Cerebellar nuclear complex (tissue), 1 donor: Measurements from ENCODE around the gene KLF7.

ENCODE experiments used
- DNase-seq, 2 experiments: peaks; one replicate each; lab custom pipeline; 2025; lab: John Stamatoyannopoulos, UW

KLF7 gene

GRCh38 chr2:207126724-207127308, 38.9 kb downstream of the KLF7 start:
- DNase-seq: no peak

DNA sequence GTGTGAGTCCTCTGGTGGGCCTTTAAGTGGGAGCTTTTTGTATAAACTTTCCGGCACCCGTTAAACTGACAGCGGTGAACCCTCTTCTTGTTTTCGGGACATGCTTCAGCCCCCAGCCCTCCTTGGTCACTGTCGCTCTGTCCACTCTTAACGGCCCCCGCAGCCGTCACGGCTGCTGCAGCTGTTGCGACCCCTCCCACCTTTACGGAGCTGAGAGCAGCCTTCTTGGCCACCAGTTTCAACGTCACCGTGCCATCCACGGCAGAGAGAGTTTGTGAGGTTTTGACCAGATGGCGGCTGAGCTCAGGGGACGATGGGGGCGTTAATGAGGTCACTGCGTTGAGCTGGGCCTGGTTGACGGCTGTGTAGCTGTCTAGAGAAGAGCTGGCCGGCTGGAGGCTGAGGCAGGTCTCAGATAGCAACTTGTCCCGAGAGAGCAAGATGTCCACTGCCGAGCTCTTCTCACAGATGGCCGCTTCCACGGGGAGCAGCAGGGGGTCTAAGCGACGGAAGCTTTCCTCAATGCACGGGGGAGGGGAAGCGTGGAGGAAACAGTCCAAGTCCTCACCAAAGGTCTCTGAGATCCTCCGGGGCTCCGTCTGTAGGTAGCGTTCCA, 41.9 kb downstream of the KLF7 start:
- DNase-seq: peak in 1 of 2 experiments; percentile 12

DNA sequence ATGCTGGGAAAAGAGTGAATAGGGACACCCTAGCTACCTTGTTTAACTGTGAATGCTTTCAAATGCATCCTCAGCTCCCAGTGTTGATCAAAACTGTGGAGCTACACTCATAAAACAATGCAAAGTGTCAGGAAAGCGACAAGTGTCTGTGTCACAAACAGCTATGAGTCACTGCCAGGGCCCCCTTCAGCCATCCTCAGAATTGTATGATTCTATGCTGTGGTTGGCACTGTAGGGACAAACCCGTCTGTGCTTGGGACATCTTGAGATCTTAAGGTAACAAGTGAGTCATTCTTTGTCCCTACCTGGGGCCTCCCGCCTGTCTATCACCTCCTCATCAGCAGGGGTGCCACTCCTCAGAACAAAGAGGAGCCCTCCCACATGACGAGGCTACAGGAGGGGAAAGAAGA, 42.4 kb downstream of the KLF7 start:
- no peak for DNase-seq

DNA sequence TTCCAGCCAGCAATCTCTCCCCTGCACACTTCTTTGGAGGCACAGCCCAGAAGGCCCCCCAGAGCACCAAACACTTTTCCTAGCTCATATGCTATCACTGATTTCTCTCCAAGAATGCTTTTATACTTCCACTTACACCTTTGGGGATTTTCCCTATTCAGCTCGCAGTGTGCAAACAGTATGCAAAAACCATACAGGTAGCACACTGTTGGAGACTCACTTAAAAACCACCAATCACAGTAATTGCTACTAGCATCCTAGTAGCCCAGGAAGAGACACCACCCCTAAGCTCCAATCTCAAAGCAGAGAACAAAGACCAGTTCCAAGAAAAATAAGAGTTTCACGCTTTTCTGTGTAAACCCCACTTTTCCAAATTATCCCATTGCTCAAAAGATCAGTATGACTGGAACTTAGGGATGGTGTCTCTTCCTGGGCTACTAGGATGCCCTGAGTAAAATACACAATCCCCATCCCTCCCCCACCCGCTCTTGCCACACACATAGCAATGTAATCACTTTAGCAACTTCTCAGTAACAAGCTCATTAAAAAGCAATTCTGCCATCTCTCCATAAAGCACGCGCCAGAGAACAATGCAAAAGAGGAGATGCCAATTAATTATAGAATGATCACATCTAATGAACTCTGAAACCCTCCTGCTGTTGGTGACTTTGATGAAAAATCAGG, 43.0 kb downstream of the KLF7 start:
- DNase-seq: no peak

GRCh38 chr2:207121784-207122183, 44.0 kb downstream of the KLF7 start:
- no peak for DNase-seq

GRCh38 chr2:207119048-207119447, 46.7 kb downstream of the KLF7 start:
- no peak for DNase-seq

GRCh38 chr2:207117668-207118067, 48.1 kb downstream of the KLF7 start:
- no peak for DNase-seq

- no peak for DNase-seq
Observed at GRCh38 chr2:207115715-207116364, 49.9 kb downstream of the KLF7 start.

- DNase-seq: no peak
Observed at GRCh38 chr2:207113414-207113813, 52.3 kb downstream of the KLF7 start.

GRCh38 chr2:207112785-207113184, 53.0 kb downstream of the KLF7 start:
- DNase-seq: no peak

DNA sequence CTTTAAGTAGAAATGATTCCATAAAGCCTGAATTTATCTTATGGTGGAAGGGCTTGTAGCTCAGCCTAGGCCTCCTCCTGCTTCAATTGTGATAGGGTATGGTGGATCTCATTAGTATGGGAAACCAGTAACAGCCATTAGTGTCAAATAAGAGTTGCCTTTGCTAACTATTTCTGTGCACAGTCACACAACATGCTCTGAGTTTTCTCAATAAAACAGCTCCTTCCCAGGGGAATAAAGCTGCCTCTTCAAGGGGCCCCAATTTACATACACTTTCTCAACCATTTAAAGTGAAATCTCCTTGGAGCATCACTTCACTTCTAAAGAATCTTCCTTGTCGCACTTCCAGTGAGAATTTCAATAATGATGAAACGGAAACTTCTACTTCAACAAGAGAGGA, 53.4 kb downstream of the KLF7 start:
- no peak for DNase-seq

DNA sequence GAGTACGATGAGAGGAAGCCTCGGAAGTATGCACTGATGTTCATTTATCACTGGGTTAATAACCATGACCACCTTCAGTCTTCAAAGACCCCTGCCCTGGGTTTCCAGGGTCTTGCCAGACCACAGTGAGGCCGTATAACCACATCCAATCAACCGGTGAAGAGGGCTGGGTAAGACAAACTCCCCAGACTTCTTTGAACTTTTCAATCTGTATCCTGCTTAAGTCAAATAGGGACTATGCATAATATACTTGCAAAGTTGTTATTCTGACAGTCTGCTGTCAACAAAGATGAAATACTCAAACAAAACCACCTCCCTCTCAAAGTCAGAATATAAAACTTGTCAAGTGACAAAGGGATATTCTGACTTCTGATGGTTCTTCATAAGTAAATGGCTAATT, 54.0 kb downstream of the KLF7 start:
- no peak for DNase-seq

DNA sequence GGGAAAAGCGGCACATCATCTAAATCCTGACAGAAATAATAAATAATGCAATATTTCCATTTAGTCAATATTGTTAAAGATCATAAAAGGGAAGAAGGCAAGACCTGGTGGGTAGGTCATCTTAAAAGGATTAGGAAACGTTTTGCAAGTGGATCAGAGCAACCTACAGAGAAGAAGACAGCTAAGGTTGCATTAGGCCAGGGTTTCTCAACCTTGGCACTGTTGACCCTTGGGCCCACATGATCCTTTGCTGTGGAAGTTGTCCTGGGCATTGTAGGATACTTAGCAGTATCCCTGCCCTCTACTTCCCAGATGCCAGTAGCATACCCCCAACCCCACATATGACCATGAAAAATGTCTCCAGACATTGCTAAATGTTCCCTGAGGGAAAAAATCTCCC, 55.0 kb downstream of the KLF7 start:
- no peak for DNase-seq

DNA sequence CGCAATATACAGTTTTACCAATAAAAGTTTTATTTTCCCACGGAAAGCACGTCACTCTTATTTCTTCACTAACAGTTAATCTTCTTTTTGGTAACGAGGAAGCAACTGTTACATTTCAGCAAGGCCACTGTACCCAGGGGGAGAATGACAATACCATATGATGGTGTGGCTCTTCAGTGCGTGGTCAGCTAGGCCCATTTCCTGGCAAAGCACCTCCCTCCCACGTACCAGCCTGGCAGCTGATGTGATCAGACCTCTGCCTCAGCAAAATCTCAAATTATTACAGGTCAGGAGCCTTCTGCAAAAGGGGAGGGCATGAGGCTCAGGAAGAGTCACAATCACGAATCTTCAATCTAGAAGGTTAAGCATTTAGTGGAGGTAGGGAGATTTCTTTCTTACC, 55.4 kb downstream of the KLF7 start:
- DNase-seq: no peak

DNA sequence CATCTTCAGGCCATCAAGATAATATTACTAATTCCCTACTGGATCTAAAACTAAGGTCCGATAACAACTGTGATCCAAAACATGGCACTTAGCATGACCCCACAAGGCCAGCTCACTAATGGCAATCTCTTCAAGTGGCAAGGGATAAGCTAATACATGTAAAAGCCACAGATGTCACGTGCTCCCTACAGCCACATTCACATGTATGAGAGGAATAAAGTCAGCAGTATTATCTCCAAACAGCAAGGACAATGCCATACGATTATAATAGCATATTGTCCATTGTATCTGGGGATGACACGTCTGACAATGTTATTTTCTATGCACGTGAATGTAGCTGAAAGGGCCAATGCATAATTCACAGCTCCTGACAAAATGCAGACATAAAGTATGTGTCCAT, 56.0 kb downstream of the KLF7 start:
- no peak for DNase-seq

GRCh38 chr2:207108440-207108839, 57.3 kb downstream of the KLF7 start:
- no peak for DNase-seq

DNA sequence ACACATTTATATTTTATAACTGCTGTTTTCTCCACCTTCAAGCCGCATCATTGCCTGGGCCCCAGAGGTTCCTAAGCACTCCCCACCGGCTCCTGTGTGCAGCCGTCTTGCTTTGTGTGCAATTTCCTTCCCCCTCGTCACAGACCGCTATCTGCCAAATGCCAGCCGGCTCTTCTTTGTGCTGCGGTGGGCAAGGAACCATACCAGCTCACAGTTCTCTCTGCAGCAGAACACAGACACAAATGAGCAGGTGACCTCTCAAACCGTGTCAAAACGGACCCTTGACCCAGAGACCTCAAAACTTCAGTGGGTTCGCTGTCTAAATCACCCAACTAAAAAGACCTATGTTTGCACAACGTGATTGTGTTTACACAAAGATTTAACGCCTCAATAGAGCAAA, 58.2 kb downstream of the KLF7 start:
- peak; percentile 12 to 33 for DNase-seq

- DNase-seq: no peak
Observed at GRCh38 chr2:207107131-207107530, 58.6 kb downstream of the KLF7 start.

- no peak for DNase-seq
Observed at GRCh38 chr2:207103132-207103531, 62.6 kb downstream of the KLF7 start.

DNA sequence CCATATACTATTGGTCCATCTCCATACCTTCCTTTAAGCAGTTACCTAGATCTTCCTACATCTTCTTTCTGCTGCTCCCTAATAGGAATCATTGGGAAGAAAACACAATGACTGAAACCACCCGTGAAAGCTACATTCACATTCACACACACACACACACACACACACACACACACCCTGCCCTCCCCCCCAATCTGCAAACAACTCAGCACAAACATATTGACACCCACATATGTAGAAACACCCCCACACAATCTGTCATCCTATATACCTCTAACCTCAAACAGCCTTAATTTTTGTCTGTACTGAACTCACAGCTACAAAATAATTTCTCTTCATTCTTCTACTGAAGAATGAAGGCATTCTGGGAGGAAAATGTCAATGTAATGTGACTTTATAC, 63.8 kb downstream of the KLF7 start:
- DNase-seq: no peak

DNA sequence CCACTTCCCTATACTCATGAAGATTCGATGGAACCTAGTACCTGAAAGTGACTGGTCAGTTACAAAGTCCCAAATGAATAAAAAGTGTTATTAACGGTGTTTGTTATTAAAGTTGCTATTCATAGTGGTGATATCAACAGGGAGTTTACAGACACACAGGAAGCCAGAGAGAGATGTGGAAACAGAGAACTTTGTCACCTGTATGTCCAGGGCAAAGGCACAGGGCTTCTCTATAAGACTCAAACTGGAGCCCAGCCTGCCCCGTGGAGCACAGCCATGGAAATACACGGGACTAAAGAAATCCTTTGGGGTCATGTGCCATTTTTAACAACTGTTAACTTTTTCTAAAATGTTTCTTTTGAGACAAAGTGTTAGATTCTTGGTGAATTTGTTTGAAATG, 68.5 kb downstream of the KLF7 start:
- no peak for DNase-seq

GRCh38 chr2:207095963-207096362, 69.8 kb downstream of the KLF7 start:
- no peak for DNase-seq

DNA sequence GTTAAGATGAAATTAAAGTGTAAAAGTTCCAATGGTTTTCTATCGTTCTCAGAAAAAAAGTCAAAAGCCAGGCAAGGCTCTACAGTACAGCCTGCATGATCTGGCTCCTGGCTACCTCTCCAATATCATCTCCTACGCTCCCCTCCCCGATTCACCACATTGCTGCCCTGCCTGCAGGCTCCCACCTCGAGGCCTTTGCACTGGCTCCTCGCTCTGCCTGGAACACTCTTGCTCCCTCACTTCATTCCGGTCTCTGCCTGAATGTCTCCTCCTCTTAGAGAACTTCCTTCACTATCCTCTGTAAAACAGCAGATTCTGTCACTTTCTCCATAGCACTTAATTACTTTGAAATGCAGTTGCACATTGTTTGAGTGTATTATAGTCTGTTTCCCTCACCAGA, 72.5 kb downstream of the KLF7 start:
- no peak for DNase-seq
